GM12878 (cell line): ENCODE measurements around the gene JPH4. TPM values are rescaled to one million over a fixed set of nuclear protein-coding genes. Genes with fewer than 3 reads are reported as not detected.

Experiments used
- ATAC-seq: fragments of 200-7000 bp; cut with Tn5 transposase; 3 replicates; pipeline ENCODE4 v1.9.1; 2020; ENCODE audit warnings: mild to moderate bottlenecking, moderate library complexity
- BruUV-seq: library from RNA; stranded (reverse); fragments of 400-500 nt; replicated peaks from 2 replicates; lab custom pipeline; 2021; lab: Mats Ljungman, UMichigan
- CTCF ChIA-PET: fragments of 300-600 bp; sonication (Branson Sonifier 250); formaldehyde crosslinking; extraction: SDS; loops from one replicate; lab custom pipeline; 2021; ENCODE audit warnings: inconsistent platforms; lab: Yijun Ruan, JAX
- POLR2A ChIA-PET: fragments of 350-600 bp; formaldehyde crosslinking; extraction: SDS; loops from one replicate; lab custom pipeline; 2021; ENCODE audit warnings: inconsistent platforms; lab: Charles Lee
- RAD21 ChIA-PET: fragments of 300-600 bp; sonication (Branson Sonifier 250); formaldehyde crosslinking; loops from one replicate; lab custom pipeline; 2023; ENCODE audit warnings: antibody characterized with exemption; ENCODE audit not compliant: unreplicated experiment; lab: Charles Lee
- SMC1A ChIA-PET: fragments of 300-600 bp; sonication (Branson Sonifier 250); formaldehyde crosslinking; loops from one replicate; lab custom pipeline; 2023; ENCODE audit not compliant: unreplicated experiment, uncharacterized antibody; lab: Charles Lee
- DNase-seq: peaks from one replicate; pipeline ENCODE4 v3.0.0-alpha.2; 2011; ENCODE audit warnings: low read depth, low spot score
- FAIRE-seq: peaks from 3 replicates; lab custom pipeline; 2011; peaks lifted over from hg19 to GRCh38; lab: Jason Lieb, UNC
- H2AFZ ChIP-seq: 2 replicates; pipeline ENCODE4 v1.6.0; 2011; ENCODE audit warnings: low read depth, low read length, control low read depth; ENCODE audit not compliant: control insufficient read depth
- H3K27ac ChIP-seq: 2 replicates; pipeline ENCODE4 v1.5.1; 2011; ENCODE audit warnings: control low read depth; ENCODE audit not compliant: control insufficient read depth, insufficient read depth
- H3K27me3 ChIP-seq, 2 experiments: replicated peaks in 1 of 2; 2 replicates each; pipeline versions ENCODE4 v1.6.0 to v1.6.1; 2011; ENCODE audit warnings: low read length in 1 of 2; ENCODE audit not compliant: control insufficient read depth in 2 of 2, insufficient read depth in 2 of 2
- H3K36me3 ChIP-seq, 2 experiments: 2 replicates each; pipeline ENCODE4 v1.5.1; 2011; ENCODE audit warnings: low read length in 1 of 2; ENCODE audit not compliant: control insufficient read depth in 2 of 2, insufficient read depth in 2 of 2
- H3K4me1 ChIP-seq: 2 replicates; pipeline ENCODE4 v1.6.1; 2011; ENCODE audit warnings: mild to moderate bottlenecking, low read length, moderate library complexity, mixed read lengths; ENCODE audit not compliant: control insufficient read depth, insufficient read depth
- H3K4me2 ChIP-seq: 2 replicates; pipeline ENCODE4 v1.6.0; 2011; ENCODE audit warnings: control low read depth; ENCODE audit not compliant: control insufficient read depth, insufficient read depth
- H3K4me3 ChIP-seq: fragments of 200-600 bp; sonication (generic); 2 replicates; pipeline ENCODE4 v1.5.1; 2016
- H3K79me2 ChIP-seq: 2 replicates; pipeline ENCODE4 v1.6.0; 2011; ENCODE audit warnings: low read length; ENCODE audit not compliant: control insufficient read depth, insufficient read depth
- H3K9ac ChIP-seq: 2 replicates; pipeline ENCODE4 v1.8.0; 2011; ENCODE audit warnings: low read length, control low read depth, mixed read lengths; ENCODE audit not compliant: control insufficient read depth, insufficient read depth
- H3K9me3 ChIP-seq: replicated peaks from 3 replicates; pipeline ENCODE4 v1.5.1; 2011; ENCODE audit warnings: mild to moderate bottlenecking, low read length; ENCODE audit not compliant: control insufficient read depth, insufficient read depth
- H4K20me1 ChIP-seq: 2 replicates; pipeline ENCODE4 v1.6.0; 2011; ENCODE audit not compliant: control insufficient read depth, insufficient read depth
- PAX8 ChIP-seq: fragments of 450-650 bp; IDR thresholded peaks from 2 replicates; pipeline ENCODE4 v1.6.1; 2017; ENCODE audit warnings: mild to moderate bottlenecking, moderate library complexity
- ZSCAN29 ChIP-seq: fragments of 450-650 bp; IDR thresholded peaks from 2 replicates; pipeline ENCODE4 v1.6.1; 2017; ENCODE audit warnings: mild to moderate bottlenecking, moderate library complexity
- WGBS: methylation state at CpG from one replicate; pipeline ENCODE4 v1.1.6; 2016; ENCODE audit warnings: low lambda C conversion rate; ENCODE audit not compliant: insufficient replicate concordance, insufficient coverage; ENCODE audit errors: missing lambda C conversion rate; 5-methylcytosine and 5-hydroxymethylcytosine counted together
- in situ Hi-C: fragments of 300-500 bp; cut with MboI; formaldehyde crosslinking; loops from 9 replicates; pipeline ENCODE4 v1.14.3; 2018; ENCODE audit warnings: mixed read lengths
- intact Hi-C: fragments of 100-400 bp; cut with micrococcal nuclease; formaldehyde crosslinking; loops from one replicate; pipeline ENCODE4 v1.14.2; 2022; ENCODE audit not compliant: unreplicated experiment
- polyA plus RNA-seq, 11 experiments: library from polyadenylated mRNA; depleted of rRNA in 4 of 11; unstranded in 6 of 11; stranded (reverse) in 5 of 11; fragments of >200 nt; fragmentation: Nextera tagmentation in 4 of 11; fragmentation: Illumina TruSeq in 1 of 11; extraction: Ambion mirVana in 4 of 11; extraction: Trizol in 1 of 11; gene quantifications; 1 replicate in 1 of 11; 2 replicates in 10 of 11; pipeline versions ENCODE4 v1.2.1 to v1.2.3, GENCODE V29; 2011 to 2016; ENCODE audit warnings: inconsistent platforms in 2 of 11, missing spikeins in 2 of 11, low read depth in 1 of 11
- total RNA-seq, 4 experiments: library from RNA; depleted of rRNA in 3 of 4; stranded (reverse); fragments of >200 nt in 3 of 4; fragmentation: Illumina TruSeq in 1 of 4; extraction: Trizol in 1 of 4; gene quantifications; 2 replicates each; pipeline versions ENCODE4 v1.2.1 to v1.2.3, GENCODE V29; 2013 to 2021
- TF ChIP-seq, protein P1 (sequence below), 3 experiments: IDR thresholded peaks in 2 of 3; conservative IDR thresholded peaks in 1 of 3; 2 replicates each; pipeline ENCODE4 v1.5.1; 2011; ENCODE audit warnings: low read depth in 3 of 3, low read length in 3 of 3, mild to moderate bottlenecking in 3 of 3, control low read depth in 2 of 3, moderate library complexity in 2 of 3, inconsistent platforms in 1 of 3, mixed read lengths in 1 of 3; ENCODE audit not compliant: control insufficient read depth in 2 of 3, insufficient read depth in 1 of 3; ENCODE audit errors: extremely low read depth in 1 of 3

The JPH4 gene
- total and polyA plus RNA-seq, 10 of the 15 experiments (the other 5 are each of a cell fraction or from before 2014, with no cell fraction given) = 0.48 to 10.3 (median 3.8) TPM

DNA sequence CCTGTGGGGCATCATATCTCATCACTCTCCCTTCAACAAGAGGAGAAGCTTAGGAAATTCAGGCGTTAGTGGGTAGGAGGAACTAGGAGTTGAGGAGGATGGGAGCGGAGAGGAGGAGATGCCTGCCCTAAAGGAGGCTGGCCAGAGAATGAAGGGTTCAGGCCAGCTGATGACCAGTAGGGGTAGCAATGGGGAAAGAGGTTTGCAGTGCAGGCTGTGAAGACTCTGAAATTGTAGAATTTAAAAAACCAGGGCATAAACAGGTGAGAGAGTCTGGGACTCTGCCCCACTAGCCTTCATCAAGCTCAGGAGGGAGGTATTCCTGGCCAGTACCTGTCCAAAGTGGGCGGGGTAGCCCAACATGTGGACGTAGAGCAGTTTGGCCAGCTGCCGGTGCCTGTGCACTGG lies 11.8 kb downstream of the JPH4 start:
- Histone ChIP-seq H3K27me3 (no peaks in the 10 kb centered on the region), H2AFZ (no peak overlapping the region; the same call in 1 of the 2 replicates), H4K20me1 (no peaks in the 10 kb centered on the region), H3K9ac (peak overlapping the region; percentile 66), H3K9me3 (no peaks in the 10 kb centered on the region), H3K79me2 (peaks cover 13% of the 10 kb centered on the region), H3K27ac (peak overlapping the region; percentile 76), H3K4me2 (peak overlapping the region; percentile 92), H3K4me1 (peaks cover 11% of the 10 kb centered on the region), H3K4me3 (peak overlapping the region; percentile 93), H3K36me3 (peaks cover 3 to 10% of the 10 kb centered on the region in 2 experiments; a peak in 3 of 4 replicates)
- ChIA-PET CTCF (interaction anchor here (1.0 to 3.5 kb wide), 7 partner anchors 9 to 92 kb away, joined by 3 to 33 read pairs (median 5); partner anchors contain the start of gene THTPA), RAD21 (interaction anchor here (0.7 to 1.9 kb wide), 5 partner anchors 10 to 333 kb away, joined by 3 to 6 read pairs (median 3); no protein-coding TSS in a partner anchor), POLR2A (interaction anchor here (1.1 to 1.8 kb wide), 3 partner anchors 9 to 280 kb away, joined by 3 to 8 read pairs (median 4); no protein-coding TSS in a partner anchor), SMC1A (interaction anchor here (1.0 to 2.6 kb wide), 4 partner anchors 10 to 88 kb away, joined by 4 to 10 read pairs (median 4); partner anchors contain the start of genes THTPA and ZFHX2)
- peak; percentile 20 for ATAC-seq
- WGBS = 9% methylated on average over 5 of the region's 5 CpGs
- in situ Hi-C loops = no loop called here
- no TSS peak for BruUV-seq
- no peak for DNase-seq
- TF ChIP-seq ZSCAN29 = no peak
- no peak for TF ChIP-seq PAX8
- TF ChIP-seq, protein P1, sequence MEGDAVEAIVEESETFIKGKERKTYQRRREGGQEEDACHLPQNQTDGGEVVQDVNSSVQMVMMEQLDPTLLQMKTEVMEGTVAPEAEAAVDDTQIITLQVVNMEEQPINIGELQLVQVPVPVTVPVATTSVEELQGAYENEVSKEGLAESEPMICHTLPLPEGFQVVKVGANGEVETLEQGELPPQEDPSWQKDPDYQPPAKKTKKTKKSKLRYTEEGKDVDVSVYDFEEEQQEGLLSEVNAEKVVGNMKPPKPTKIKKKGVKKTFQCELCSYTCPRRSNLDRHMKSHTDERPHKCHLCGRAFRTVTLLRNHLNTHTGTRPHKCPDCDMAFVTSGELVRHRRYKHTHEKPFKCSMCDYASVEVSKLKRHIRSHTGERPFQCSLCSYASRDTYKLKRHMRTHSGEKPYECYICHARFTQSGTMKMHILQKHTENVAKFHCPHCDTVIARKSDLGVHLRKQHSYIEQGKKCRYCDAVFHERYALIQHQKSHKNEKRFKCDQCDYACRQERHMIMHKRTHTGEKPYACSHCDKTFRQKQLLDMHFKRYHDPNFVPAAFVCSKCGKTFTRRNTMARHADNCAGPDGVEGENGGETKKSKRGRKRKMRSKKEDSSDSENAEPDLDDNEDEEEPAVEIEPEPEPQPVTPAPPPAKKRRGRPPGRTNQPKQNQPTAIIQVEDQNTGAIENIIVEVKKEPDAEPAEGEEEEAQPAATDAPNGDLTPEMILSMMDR (IDR thresholded peaks at IDR 0.05 in 2 of 3, conservative IDR thresholded peaks at IDR 0.05 in 1 of 3; ENCODE audit: control insufficient read depth in 2 of 3, extremely low read depth in 1 of 3, insufficient read depth in 1 of 3, low read depth in 3 of 3, low read length in 3 of 3) = 0 out of 6 replicates have a peak, but pooled peaks of 1 of the 3 experiments have one; percentile 6
- intact Hi-C loops = no loop called here
- no peak for FAIRE-seq
